GM12801 (cell line): Measurements from ENCODE around the gene KLF15.

Source experiments
- CTCF ChIP-seq: IDR thresholded peaks from one replicate; pipeline ENCODE4 v1.5.1; 2011; ENCODE audit warnings: control low read depth; ENCODE audit not compliant: insufficient read length; ENCODE audit errors: extremely low read depth

Gene KLF15

GRCh38 chr3:126342211-126342610, 15.0 kb downstream of the KLF15 start:
- TF ChIP-seq CTCF: no peak

- TF ChIP-seq CTCF: no peak
Observed at GRCh38 chr3:126341755-126342150, 15.5 kb downstream of the KLF15 start.

GRCh38 chr3:126340943-126341754, 16.1 kb downstream of the KLF15 start:
- TF ChIP-seq CTCF: no peak

GRCh38 chr3:126340596-126340942, 16.6 kb downstream of the KLF15 start:
- TF ChIP-seq CTCF: no peak

- TF ChIP-seq CTCF: no peak
Observed at GRCh38 chr3:126340081-126340511, 17.1 kb downstream of the KLF15 start.

- TF ChIP-seq CTCF: no peak
Observed at GRCh38 chr3:126339466-126339865, 17.7 kb downstream of the KLF15 start.

GRCh38 chr3:126338790-126339288, 18.4 kb downstream of the KLF15 start:
- TF ChIP-seq CTCF: no peak
